Caco-2 (cell line): ENCODE data around the gene MYL6. TPM values are rescaled to one million over a fixed set of nuclear protein-coding genes. Genes with fewer than 3 reads are reported as not detected.

Experiments
- BruUV-seq: library from RNA; stranded (reverse); fragments of 400-500 nt; replicated peaks from 2 replicates; lab custom pipeline; 2021; lab: Mats Ljungman, UMichigan
- CTCF ChIA-PET: fragments of 300-600 bp; sonication (Branson Sonifier 250); formaldehyde crosslinking; loops from one replicate; lab custom pipeline; 2022; ENCODE audit warnings: antibody characterized with exemption; lab: Charles Lee
- POLR2A ChIA-PET: fragments of 300-600 bp; sonication (Branson Sonifier 250); formaldehyde crosslinking; loops from one replicate; lab custom pipeline; 2022; ENCODE audit warnings: antibody characterized with exemption; lab: Charles Lee
- DNase-seq, 2 experiments: peaks; one replicate each; pipeline versions ENCODE4 v3.0.0 to v3.0.0-alpha.2; 2020 to 2022
- H3K27me3 ChIP-seq: replicated peaks from 2 replicates; pipeline ENCODE4 v1.6.0; 2011; ENCODE audit warnings: low read length; ENCODE audit not compliant: control insufficient read depth, insufficient read depth
- H3K36me3 ChIP-seq: 2 replicates; pipeline ENCODE4 v1.5.1; 2011; ENCODE audit warnings: low read length; ENCODE audit not compliant: control insufficient read depth, insufficient read depth
- H3K4me1 ChIP-seq: fragments of 250-450 bp; sonication (Bioruptor Pico); 2 replicates; pipeline ENCODE4 v1.5.1; 2020; ENCODE audit warnings: mild to moderate bottlenecking
- H3K4me3 ChIP-seq: 2 replicates; pipeline ENCODE4 v1.5.1; 2011; ENCODE audit warnings: low read depth, mild to moderate bottlenecking, control low read depth, low read length
- H3K9me3 ChIP-seq: fragments of 250-450 bp; sonication (Bioruptor Pico); 2 replicates; pipeline ENCODE4 v1.5.1; 2020; ENCODE audit warnings: mild to moderate bottlenecking, moderate library complexity
- H3K27ac Mint-ChIP-seq: one replicate; pipeline ENCODE4 v1.8.0; 2022; ENCODE audit warnings: mixed read lengths; ENCODE audit not compliant: unreplicated experiment
- H3K27me3 Mint-ChIP-seq: one replicate; pipeline ENCODE4 v1.8.0; 2022; ENCODE audit warnings: mixed read lengths; ENCODE audit not compliant: insufficient read depth, unreplicated experiment
- H3K36me3 Mint-ChIP-seq: one replicate; pipeline ENCODE4 v1.8.0; 2022; ENCODE audit warnings: mild to moderate bottlenecking, mixed read lengths; ENCODE audit not compliant: insufficient read depth, unreplicated experiment
- H3K4me1 Mint-ChIP-seq: one replicate; pipeline ENCODE4 v1.8.0; 2022; ENCODE audit warnings: low read depth, mixed read lengths; ENCODE audit not compliant: unreplicated experiment
- H3K4me3 Mint-ChIP-seq: one replicate; pipeline ENCODE4 v1.8.0; 2022; ENCODE audit warnings: mild to moderate bottlenecking, moderate library complexity, mixed read lengths; ENCODE audit not compliant: unreplicated experiment
- H3K9me3 Mint-ChIP-seq: one replicate; pipeline ENCODE4 v1.8.0; 2022; ENCODE audit warnings: mixed read lengths; ENCODE audit not compliant: unreplicated experiment
- intact Hi-C: fragments of 100-400 bp; cut with micrococcal nuclease; formaldehyde crosslinking; loops from one replicate; pipeline ENCODE4 v1.10.0; 2022; ENCODE audit not compliant: unreplicated experiment
- total RNA-seq: library from RNA; stranded (reverse); gene quantifications from 2 replicates; pipeline ENCODE4 v1.2.3, GENCODE V29; 2022
- TF ChIP-seq, protein P1 (sequence below), 2 experiments: fragments of 200-600 bp in 1 of 2; IDR thresholded peaks; 1 replicate in 1 of 2; 2 replicates in 1 of 2; pipeline versions ENCODE4 v1.5.1 to v1.8.0; 2011 to 2022; ENCODE audit warnings: antibody characterized with exemption in 1 of 2, control low read depth in 1 of 2, inconsistent platforms in 1 of 2, low read depth in 1 of 2, low read length in 1 of 2, mild to moderate bottlenecking in 1 of 2, moderate library complexity in 1 of 2; ENCODE audit not compliant: insufficient read depth in 1 of 2, severe bottlenecking in 1 of 2, unreplicated experiment in 1 of 2

MYL6 gene
- total RNA-seq, 1 experiment from 2014 or later: 960 TPM

DNA sequence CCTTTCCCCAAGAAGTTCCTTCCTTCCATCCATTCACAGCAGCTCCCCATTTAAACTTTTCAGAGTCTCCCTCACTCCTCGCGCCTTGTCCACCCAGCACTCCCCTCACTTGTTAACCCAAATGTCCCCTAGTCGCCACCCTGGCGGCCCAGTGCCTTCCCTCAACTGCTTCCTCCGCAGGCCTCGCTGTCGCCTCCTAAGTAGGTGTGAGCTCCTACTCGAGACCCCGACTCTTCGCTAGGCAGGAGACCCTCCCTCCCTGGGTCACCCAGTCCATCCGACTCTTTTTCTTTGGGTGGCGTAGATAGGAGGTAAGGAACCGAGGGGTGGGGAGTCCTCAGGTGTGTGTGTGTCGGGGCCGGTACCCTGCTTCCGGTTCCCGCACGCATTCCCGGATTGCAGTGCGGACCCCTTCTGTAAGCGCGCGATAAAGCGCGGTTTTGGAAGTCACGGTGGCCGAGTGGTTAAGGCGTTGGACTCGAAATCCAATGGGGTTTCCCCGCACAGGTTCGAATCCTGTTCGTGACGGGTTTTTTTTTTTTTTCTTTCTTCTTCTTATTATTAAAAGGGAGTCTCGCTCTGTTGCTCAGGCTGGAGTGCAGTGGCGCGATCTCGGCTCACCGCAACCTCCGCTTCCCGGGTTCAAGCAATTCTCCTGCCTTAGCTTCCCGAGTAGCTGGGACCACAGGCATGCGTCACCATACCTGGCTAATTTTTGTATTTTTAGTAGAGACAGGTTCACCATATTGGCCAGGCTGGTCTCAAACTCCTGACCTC lies 31.9 kb downstream of the MYL6 start:
- no peaks in the 10 kb centered on the region for H3K27me3 ChIP-seq
- peaks cover 3% of the 10 kb centered on the region for H3K27me3 Mint-ChIP-seq
- peak overlapping the region; percentile 98 for H3K27ac Mint-ChIP-seq
- no peaks in the 10 kb centered on the region for H3K9me3 Mint-ChIP-seq
- peak overlapping the region; percentile 49 for H3K4me3 ChIP-seq
- peaks cover 19% of the 10 kb centered on the region for H3K4me1 ChIP-seq
- BruUV-seq: TSS peak; percentile 71
- peak overlapping the region; percentile 97 for H3K4me3 Mint-ChIP-seq
- H3K36me3 ChIP-seq: peaks cover 3% of the 10 kb centered on the region; the same call in 1 of the 2 replicates
- H3K4me1 Mint-ChIP-seq: peaks cover 35% of the 10 kb centered on the region
- POLR2A ChIA-PET: interaction anchor here (0.7 to 2.3 kb wide), 11 partner anchors 15 to 126 kb away, joined by 3 to 20 read pairs (median 7); partner anchors contain the start of genes CNPY2, COQ10A, ESYT1 and MYL6
- peak; percentile 88 to 96 for DNase-seq
- intact Hi-C loops: loop anchor here (1.0 to 5.0 kb wide), 6 partner anchors 31 to 277 kb away; partner anchors contain the start of genes CS and SPRYD4
- H3K9me3 ChIP-seq: no peaks in the 10 kb centered on the region
- CTCF ChIA-PET: interaction anchor here (0.6 to 3.8 kb wide), 24 partner anchors 12 to 451 kb away, joined by 3 to 99 read pairs (median 5); partner anchors contain the start of genes ANKRD52, CNPY2, ESYT1 and MYL6
- peaks cover 39% of the 10 kb centered on the region for H3K36me3 Mint-ChIP-seq
- TF ChIP-seq, protein P1, sequence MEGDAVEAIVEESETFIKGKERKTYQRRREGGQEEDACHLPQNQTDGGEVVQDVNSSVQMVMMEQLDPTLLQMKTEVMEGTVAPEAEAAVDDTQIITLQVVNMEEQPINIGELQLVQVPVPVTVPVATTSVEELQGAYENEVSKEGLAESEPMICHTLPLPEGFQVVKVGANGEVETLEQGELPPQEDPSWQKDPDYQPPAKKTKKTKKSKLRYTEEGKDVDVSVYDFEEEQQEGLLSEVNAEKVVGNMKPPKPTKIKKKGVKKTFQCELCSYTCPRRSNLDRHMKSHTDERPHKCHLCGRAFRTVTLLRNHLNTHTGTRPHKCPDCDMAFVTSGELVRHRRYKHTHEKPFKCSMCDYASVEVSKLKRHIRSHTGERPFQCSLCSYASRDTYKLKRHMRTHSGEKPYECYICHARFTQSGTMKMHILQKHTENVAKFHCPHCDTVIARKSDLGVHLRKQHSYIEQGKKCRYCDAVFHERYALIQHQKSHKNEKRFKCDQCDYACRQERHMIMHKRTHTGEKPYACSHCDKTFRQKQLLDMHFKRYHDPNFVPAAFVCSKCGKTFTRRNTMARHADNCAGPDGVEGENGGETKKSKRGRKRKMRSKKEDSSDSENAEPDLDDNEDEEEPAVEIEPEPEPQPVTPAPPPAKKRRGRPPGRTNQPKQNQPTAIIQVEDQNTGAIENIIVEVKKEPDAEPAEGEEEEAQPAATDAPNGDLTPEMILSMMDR (IDR thresholded peaks at IDR 0.05; ENCODE audit: insufficient read depth in 1 of 2, low read depth in 1 of 2, low read length in 1 of 2, severe bottlenecking in 1 of 2, unreplicated experiment in 1 of 2): peak in 1 of 2 experiments; percentile 30

DNA sequence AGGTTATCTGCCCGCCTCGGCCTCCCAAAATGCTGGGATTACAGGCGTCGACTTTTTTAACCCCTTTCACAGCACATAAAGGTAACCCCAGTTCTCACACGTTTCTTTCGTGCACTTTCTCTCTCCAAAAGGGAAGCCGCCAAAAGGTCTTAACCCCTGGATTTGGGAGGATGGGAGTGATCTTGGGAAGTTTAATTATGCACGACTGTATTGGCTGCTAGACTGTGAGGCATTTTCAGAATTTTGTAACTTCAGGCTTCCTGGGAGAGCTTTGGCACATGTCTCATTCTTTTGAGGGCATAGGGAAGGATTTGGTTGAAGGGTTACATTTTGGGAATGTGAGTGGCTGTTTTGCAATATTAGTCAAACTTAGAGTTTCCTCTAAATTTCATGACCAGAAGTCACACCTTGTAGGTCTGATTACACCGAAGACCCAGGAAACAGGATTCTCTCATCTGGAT lies 32.6 kb downstream of the MYL6 start:
- peaks cover 19% of the 10 kb centered on the region for H3K4me1 ChIP-seq
- Mint-ChIP-seq H3K4me3 (peak overlapping the region; percentile 97), H3K27ac (peak overlapping the region; percentile 98), H3K36me3 (peaks cover 34% of the 10 kb centered on the region), H3K27me3 (peaks cover 3% of the 10 kb centered on the region), H3K9me3 (no peaks in the 10 kb centered on the region), H3K4me1 (peaks cover 35% of the 10 kb centered on the region)
- intact Hi-C loops: loop anchor here (1.0 to 5.0 kb wide), 4 partner anchors 71 to 277 kb away; partner anchors contain the start of genes CS and SPRYD4
- H3K9me3 ChIP-seq: no peaks in the 10 kb centered on the region
- no peaks in the 10 kb centered on the region for H3K27me3 ChIP-seq
- CTCF ChIA-PET: interaction anchor here (0.7 to 3.8 kb wide), 5 partner anchors 15 to 217 kb away, joined by 3 to 99 read pairs (median 10); partner anchors contain the start of genes RAB5B, RNF41 and ZC3H10
- no TSS peak for BruUV-seq
- TF ChIP-seq, protein P1 (IDR thresholded peaks at IDR 0.05; ENCODE audit: insufficient read depth in 1 of 2, low read depth in 1 of 2, low read length in 1 of 2, severe bottlenecking in 1 of 2, unreplicated experiment in 1 of 2): no peak
- POLR2A ChIA-PET: interaction anchor here (0.7 to 2.3 kb wide), 2 partner anchors 15 to 31 kb away, joined by 8 to 11 read pairs; partner anchors contain the start of gene RNF41
- no peak for DNase-seq
- H3K4me3 ChIP-seq: peak overlapping the region; percentile 49
- peaks cover 2% of the 10 kb centered on the region; the same call in 1 of the 2 replicates for H3K36me3 ChIP-seq

DNA sequence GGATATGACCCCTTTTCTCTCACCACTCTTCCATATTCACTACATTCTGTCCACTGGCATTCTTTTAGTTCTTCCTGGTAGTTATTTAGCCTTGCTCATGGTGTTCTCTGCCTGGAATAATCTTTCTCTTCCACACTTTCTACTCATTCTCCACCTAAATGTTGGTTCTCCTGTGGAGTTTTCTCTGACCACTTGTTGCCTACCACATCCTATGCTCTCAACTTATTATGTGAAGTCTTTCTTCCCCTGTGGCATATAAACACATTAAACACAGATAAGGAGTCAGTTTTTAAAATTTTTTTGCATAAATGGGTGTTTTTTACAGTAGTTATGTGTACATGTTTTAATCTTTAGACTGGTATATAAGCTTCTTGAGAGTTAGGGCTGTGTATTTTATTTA lies 34.4 kb downstream of the MYL6 start:
- no peaks in the 10 kb centered on the region for H3K27me3 ChIP-seq
- Mint-ChIP-seq H3K9me3 (no peaks in the 10 kb centered on the region), H3K36me3 (peaks cover 33% of the 10 kb centered on the region), H3K4me3 (no peak overlapping the region), H3K27ac (no peak overlapping the region), H3K4me1 (peaks cover 32% of the 10 kb centered on the region), H3K27me3 (peaks cover 3% of the 10 kb centered on the region)
- TF ChIP-seq, protein P1 (IDR thresholded peaks at IDR 0.05; ENCODE audit: insufficient read depth in 1 of 2, low read depth in 1 of 2, low read length in 1 of 2, severe bottlenecking in 1 of 2, unreplicated experiment in 1 of 2): no peak
- peaks cover 25% of the 10 kb centered on the region for H3K4me1 ChIP-seq
- H3K36me3 ChIP-seq: no peaks in the 10 kb centered on the region
- H3K4me3 ChIP-seq: no peak overlapping the region
- no TSS peak for BruUV-seq
- DNase-seq: no peak
- ChIA-PET POLR2A (no interaction called here), CTCF (no interaction called here)
- intact Hi-C loops: loop anchor here (2.0 to 5.0 kb wide), 3 partner anchors 66 to 275 kb away; partner anchors contain the start of genes ANKRD52 and SPRYD4
- no peaks in the 10 kb centered on the region for H3K9me3 ChIP-seq
